SU-DHL-6 (cell line): ENCODE measurements around the gene CRYBG1.
A peak's percentile ranks its signal among the peaks of the same experiment; 100 is the strongest.

Experiments used
- H2AFZ ChIP-seq: fragments of 200-600 bp; sonication (generic); 2 replicates; pipeline ENCODE4 v1.6.1; 2014; ENCODE audit warnings: low read depth, mild to moderate bottlenecking, moderate library complexity, mixed read lengths, antibody characterized with exemption, low read length; ENCODE audit not compliant: severe bottlenecking
- H3F3A ChIP-seq: fragments of 200-600 bp; shearing (Covaris generic); 2 replicates; pipeline ENCODE4 v1.6.0; 2016; ENCODE audit warnings: antibody characterized with exemption, mild to moderate bottlenecking; ENCODE audit not compliant: insufficient read depth
- H3K27ac ChIP-seq: fragments of 200-600 bp; sonication (generic); 2 replicates; pipeline ENCODE4 v1.5.1; 2016; ENCODE audit warnings: low read depth, mild to moderate bottlenecking, low read length, moderate library complexity, mixed read lengths
- H3K27me3 ChIP-seq: fragments of 200-600 bp; sonication (generic), shearing (Covaris generic); 2 replicates; pipeline ENCODE4 v1.6.0; 2014; ENCODE audit warnings: mild to moderate bottlenecking, low read length
- H3K36me3 ChIP-seq: fragments of 200-600 bp; sonication (generic); 2 replicates; pipeline ENCODE4 v1.6.1; 2014; ENCODE audit warnings: mild to moderate bottlenecking, low read length, mixed read lengths
- H3K4me2 ChIP-seq: fragments of 300-600, 200-600 bp; shearing (Covaris generic), sonication (generic); 2 replicates; pipeline ENCODE4 v1.6.0; 2014; ENCODE audit warnings: low read length, low read depth, mild to moderate bottlenecking; ENCODE audit not compliant: poor library complexity, severe bottlenecking
- H3K4me3 ChIP-seq: fragments of 200-600 bp; sonication (generic); 2 replicates; pipeline ENCODE4 v1.5.1; 2014; ENCODE audit warnings: antibody characterized with exemption, low read length, mild to moderate bottlenecking, mixed read lengths; ENCODE audit not compliant: insufficient read depth, poor library complexity, severe bottlenecking
- H3K79me2 ChIP-seq: fragments of 200-600 bp; sonication (generic); 2 replicates; pipeline ENCODE4 v1.6.1; 2014; ENCODE audit warnings: mild to moderate bottlenecking, low read length, moderate library complexity; ENCODE audit not compliant: insufficient read depth
- H3K9ac ChIP-seq: fragments of 200-600 bp; sonication (generic); 2 replicates; pipeline ENCODE4 v1.7.0; 2014; ENCODE audit warnings: mild to moderate bottlenecking, low read length
- H3K9me2 ChIP-seq: fragments of 200-600 bp; sonication (generic); replicated peaks from 2 replicates; pipeline ENCODE4 v1.6.1; 2014; ENCODE audit warnings: low read length; ENCODE audit not compliant: insufficient read depth
- H3K9me3 ChIP-seq: fragments of 200-600 bp; sonication (generic); 2 replicates; pipeline ENCODE4 v1.6.1; 2014; ENCODE audit warnings: low read length, mixed read lengths; ENCODE audit not compliant: insufficient read depth
- H4K20me1 ChIP-seq: fragments of 200-600 bp; sonication (generic); 2 replicates; pipeline ENCODE4 v1.6.1; 2014; ENCODE audit warnings: low read depth, mild to moderate bottlenecking, antibody characterized with exemption, low read length, moderate library complexity, mixed read lengths
- CTCF ChIP-seq: fragments of 200-600 bp; sonication (generic); IDR thresholded peaks from one replicate; pipeline ENCODE4 v1.5.1; 2017; ENCODE audit warnings: antibody characterized with exemption, mild to moderate bottlenecking, low read length, moderate library complexity; ENCODE audit not compliant: insufficient read depth, poor library complexity, severe bottlenecking
- EZH2phosphoT487 ChIP-seq: fragments of 200-600 bp; sonication (generic), shearing (Covaris generic); conservative IDR thresholded peaks from 2 replicates; pipeline ENCODE4 v1.6.1; 2018; ENCODE audit warnings: mild to moderate bottlenecking, antibody characterized with exemption, low read length, moderate library complexity, mixed read lengths

Gene CRYBG1

GRCh38 chr6:106516616-106517015 lies 156.1 kb downstream of the CRYBG1 start:
- Histone ChIP-seq H3K9me2 (no peaks in the 10 kb centered on the region), H3K9ac (peak overlapping the region; percentile 44), H3K27ac (peak overlapping the region; percentile 76), H3K4me2 (peak overlapping the region; percentile 87), H3K4me3 (peak overlapping the region; percentile 24), H3K27me3 (no peaks in the 10 kb centered on the region), H4K20me1 (no peaks in the 10 kb centered on the region), H3F3A (peaks cover 67% of the 10 kb centered on the region), H3K9me3 (no peaks in the 10 kb centered on the region), H3K79me2 (peaks cover 76% of the 10 kb centered on the region), H3K36me3 (peaks cover 3% of the 10 kb centered on the region; the same call in 1 of the 2 replicates), H2AFZ (no peak overlapping the region)
- TF ChIP-seq EZH2phosphoT487, result no peak
- TF ChIP-seq CTCF, result no peak

DNA sequence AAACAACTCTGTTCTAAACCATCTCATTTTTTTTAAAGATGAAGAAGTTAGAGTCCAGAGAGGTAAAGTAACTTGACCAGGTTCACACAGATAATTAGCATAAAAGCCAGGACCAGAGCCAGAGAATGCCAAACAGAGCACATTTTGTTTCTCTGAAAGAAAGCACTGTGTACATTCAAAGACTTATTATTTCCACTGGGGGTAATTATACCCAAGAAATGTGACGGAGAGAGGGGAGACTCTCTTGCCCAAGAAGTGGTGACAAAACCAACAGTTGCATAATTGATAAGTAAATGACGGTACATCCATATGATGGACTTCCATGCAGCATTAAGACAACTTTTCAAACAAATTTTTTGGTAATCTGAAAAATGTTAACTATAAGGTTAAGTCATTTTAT lies 157.2 kb downstream of the CRYBG1 start:
- Histone ChIP-seq H2AFZ (no peak overlapping the region), H4K20me1 (no peaks in the 10 kb centered on the region), H3K27me3 (no peaks in the 10 kb centered on the region), H3F3A (peaks cover 77% of the 10 kb centered on the region), H3K27ac (peak overlapping the region; percentile 95), H3K9me3 (no peaks in the 10 kb centered on the region), H3K4me2 (peak overlapping the region; percentile 93), H3K79me2 (peaks cover 87% of the 10 kb centered on the region), H3K4me3 (peak overlapping the region; percentile 39), H3K36me3 (peaks cover 3% of the 10 kb centered on the region; the same call in 1 of the 2 replicates), H3K9me2 (no peaks in the 10 kb centered on the region), H3K9ac (peak overlapping the region; percentile 31; the same call in 1 of the 2 replicates)
- TF ChIP-seq EZH2phosphoT487 (no peak), CTCF (no peak)

GRCh38 chr6:106518748-106519147 lies 158.2 kb downstream of the CRYBG1 start:
- no peak for TF ChIP-seq EZH2phosphoT487
- no peak for TF ChIP-seq CTCF
- no peak overlapping the region for H2AFZ ChIP-seq
- H3K9me3 ChIP-seq, result no peaks in the 10 kb centered on the region
- peaks cover 76% of the 10 kb centered on the region for H3F3A ChIP-seq
- H3K4me2 ChIP-seq, result peak overlapping the region; percentile 93
- no peaks in the 10 kb centered on the region for H3K27me3 ChIP-seq
- H3K79me2 ChIP-seq, result peaks cover 91% of the 10 kb centered on the region
- H3K27ac ChIP-seq, result peak overlapping the region; percentile 95
- H3K9me2 ChIP-seq, result no peaks in the 10 kb centered on the region
- no peaks in the 10 kb centered on the region for H4K20me1 ChIP-seq
- peak overlapping the region; percentile 39 for H3K4me3 ChIP-seq
- peaks cover 3% of the 10 kb centered on the region; the same call in 1 of the 2 replicates for H3K36me3 ChIP-seq
- peak overlapping the region; percentile 65 for H3K9ac ChIP-seq
